Stimulated activated CD4-positive, alpha-beta T cell treated with anti-CD3 and anti-CD28 coated beads, Interleukin-12 subunit alpha, Interleukin-12 subunit beta, amount 100 ng/mL, for 4 hours (primary cell): ENCODE measurements around the gene FN3KRP.
A peak's percentile ranks its signal among the peaks of the same experiment; 100 is the strongest.
"Not testable (repeated sequence)": the region's sequence is repeated elsewhere in the genome, so short reads cannot be mapped to it uniquely, and the experiment has no call there.

Experiments used
- DNase-seq: peaks from one replicate; pipeline ENCODE4 v3.0.0-alpha.2; 2020

Gene FN3KRP

DNA sequence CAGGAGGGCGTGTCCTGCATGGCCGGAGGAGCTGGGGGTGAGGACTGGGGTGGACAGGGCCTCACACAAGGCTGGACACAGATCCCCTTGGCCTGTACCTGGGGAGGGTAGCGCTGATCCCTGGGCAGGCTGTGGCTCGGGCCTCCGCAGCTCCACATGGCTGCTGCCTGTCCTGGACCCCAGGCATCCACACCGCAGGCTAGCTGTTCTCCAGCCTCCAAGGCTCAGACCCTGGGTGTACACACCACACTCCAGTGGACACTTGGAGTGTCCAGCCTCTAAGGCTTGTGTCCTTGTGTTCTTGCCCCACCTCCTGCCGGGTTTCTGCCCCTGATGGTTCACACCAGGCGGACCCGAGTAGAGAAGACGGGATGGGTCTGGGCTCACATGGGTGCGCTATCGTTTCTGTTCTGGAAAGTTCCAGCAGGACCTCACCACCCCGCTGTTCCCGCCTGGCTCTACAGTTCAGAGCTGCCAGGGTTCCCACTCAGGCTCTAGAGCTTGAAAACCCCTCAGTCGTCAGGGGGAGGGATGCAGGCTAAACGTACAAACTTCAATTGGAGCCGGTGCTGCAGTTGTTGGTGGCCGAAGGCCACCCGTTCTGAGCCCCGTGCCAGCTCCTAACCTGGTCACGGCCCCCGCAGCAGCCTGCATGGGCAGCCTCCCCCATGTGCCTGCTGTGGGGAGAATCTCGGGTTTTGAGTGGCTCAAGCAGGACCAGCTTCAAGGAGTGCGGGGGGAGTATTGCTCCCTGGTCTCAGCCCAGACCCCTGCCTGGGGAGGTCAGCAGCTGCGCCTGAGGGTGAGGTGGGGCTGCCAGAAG is 6.6 kb upstream of the FN3KRP start:
- DNase-seq = no peak

GRCh38 chr17:82710499-82711232 is 5.8 kb upstream of the FN3KRP start:
- DNase-seq = no peak

- DNase-seq = no peak
These were observed 3.3 kb upstream of the FN3KRP start for GRCh38 chr17:82713071-82713723.

GRCh38 chr17:82718986-82719685 is 2.6 kb downstream of the FN3KRP start:
- DNase-seq = no peak

DNA sequence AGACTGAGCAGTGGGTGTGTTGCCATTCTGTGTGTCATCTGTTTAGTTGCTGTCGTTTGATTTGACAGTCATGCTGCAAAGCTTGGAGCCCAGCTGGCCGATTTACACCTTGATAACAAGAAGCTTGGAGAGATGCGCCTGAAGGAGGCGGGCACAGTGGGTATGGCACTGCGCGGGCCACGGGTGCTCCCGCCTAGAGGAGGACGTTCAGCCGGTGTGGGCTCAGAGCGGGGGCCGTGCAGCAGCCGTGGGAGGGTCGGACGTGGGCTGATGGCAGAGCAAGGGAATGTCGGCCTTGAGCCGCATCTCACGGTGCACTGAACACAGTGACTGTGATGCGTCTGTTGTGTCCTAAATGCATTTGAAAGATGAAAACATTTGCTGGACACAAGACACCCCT is 3.7 kb downstream of the FN3KRP start:
- no peak for DNase-seq

- DNase-seq = no peak
These were observed 6.0 kb downstream of the FN3KRP start for GRCh38 chr17:82722341-82723013.

DNA sequence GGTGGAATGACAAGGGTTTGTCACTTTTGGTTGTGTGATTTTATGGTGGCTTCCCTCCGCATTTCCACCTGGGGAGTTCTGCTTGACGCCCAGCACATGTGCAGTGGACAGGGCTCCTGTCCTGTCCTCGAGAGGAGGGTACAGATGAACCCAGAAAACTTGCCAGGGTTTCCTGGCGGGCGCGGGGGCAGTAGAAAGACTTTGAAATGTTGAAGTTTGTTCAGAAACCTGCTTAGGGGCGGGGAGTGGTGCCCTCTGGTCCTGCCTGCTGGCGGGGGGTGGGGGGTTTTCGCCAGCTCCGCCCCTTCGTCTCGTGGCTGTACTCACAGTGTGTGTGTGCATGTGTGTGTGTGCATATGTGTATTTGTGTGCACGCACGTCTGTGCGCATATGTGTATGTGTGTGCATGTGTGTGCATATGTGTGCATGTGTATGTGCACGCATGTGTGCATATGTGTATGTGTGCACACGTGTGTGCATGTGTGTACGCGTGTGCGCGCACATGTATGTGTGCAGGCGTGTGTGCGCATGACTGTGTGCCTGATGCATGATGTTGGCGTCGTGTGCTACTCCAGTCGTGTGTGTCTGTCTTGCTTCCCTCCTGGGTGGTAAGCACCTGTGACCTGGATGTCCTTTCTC is 6.8 kb downstream of the FN3KRP start:
- no peak for DNase-seq

DNA sequence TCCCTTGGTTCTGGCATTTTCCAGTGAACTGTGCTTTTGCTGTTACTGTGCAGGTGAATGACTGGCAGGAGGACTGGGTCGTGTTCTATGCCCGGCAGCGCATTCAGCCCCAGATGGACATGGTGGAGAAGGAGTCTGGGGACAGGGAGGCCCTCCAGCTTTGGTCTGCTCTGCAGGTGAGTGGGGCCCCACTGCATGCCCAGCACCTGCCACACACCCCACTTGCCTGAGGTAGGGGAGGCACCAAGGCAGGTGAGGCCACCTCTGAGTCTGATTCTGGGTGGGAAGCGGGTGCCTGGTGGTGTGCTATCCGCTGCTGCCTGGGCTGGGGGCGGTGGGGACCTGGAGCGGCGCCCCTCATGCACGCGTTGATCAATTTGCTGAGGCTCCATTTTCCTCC is 9.9 kb downstream of the FN3KRP start:
- no peak for DNase-seq

- DNase-seq = no peak
These were observed 13.2 kb downstream of the FN3KRP start for GRCh38 chr17:82729479-82730260.

GRCh38 chr17:82732118-82732743 is 15.7 kb downstream of the FN3KRP start:
- DNase-seq = no peak

- peak; percentile 39 for DNase-seq
These were observed 18.7 kb downstream of the FN3KRP start, which contains the start of gene FN3K for GRCh38 chr17:82734987-82735866. Gene FN3K (plus strand): TSS chr17:82735615. CDS start chr17:82735637, 22 bp downstream.

DNA sequence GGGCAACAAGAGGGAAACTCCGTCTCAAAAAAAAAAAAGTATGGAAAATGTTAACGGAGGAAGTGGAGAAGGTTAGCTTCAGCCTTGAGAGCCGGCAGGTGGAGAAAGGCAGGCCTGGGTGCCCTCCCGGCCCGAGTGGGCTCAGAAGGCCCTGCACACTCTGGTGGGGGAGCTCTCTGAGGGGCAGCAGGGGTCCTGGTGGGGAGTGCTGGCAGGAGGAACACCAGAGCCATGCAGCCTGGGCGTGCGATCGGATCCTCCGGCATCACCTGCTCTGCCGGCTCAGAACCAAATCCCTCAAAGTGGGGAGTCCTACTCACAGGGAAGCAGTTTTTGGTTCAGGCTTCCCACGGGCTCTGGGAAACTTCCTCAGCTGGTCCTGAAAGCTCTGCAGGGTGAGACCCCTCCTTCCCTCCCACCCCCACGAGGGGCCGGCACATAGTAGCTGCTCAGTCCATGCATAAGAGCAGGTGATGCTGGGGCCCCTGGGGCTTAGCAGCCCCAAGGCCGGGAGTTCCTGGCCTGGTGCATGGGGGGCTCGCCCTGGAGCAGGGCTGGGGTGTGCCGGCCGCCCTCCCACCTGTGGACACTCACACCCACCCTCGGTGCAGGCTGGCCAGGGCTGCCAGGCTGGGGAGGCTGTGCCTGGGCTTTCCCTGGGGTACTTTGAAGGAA is 20.1 kb downstream of the FN3KRP start:
- DNase-seq = no peak

GRCh38 chr17:82737967-82738877 is 21.7 kb downstream of the FN3KRP start:
- DNase-seq = no peak

- no peak for DNase-seq
These were observed 24.6 kb downstream of the FN3KRP start for GRCh38 chr17:82740906-82741759.

DNA sequence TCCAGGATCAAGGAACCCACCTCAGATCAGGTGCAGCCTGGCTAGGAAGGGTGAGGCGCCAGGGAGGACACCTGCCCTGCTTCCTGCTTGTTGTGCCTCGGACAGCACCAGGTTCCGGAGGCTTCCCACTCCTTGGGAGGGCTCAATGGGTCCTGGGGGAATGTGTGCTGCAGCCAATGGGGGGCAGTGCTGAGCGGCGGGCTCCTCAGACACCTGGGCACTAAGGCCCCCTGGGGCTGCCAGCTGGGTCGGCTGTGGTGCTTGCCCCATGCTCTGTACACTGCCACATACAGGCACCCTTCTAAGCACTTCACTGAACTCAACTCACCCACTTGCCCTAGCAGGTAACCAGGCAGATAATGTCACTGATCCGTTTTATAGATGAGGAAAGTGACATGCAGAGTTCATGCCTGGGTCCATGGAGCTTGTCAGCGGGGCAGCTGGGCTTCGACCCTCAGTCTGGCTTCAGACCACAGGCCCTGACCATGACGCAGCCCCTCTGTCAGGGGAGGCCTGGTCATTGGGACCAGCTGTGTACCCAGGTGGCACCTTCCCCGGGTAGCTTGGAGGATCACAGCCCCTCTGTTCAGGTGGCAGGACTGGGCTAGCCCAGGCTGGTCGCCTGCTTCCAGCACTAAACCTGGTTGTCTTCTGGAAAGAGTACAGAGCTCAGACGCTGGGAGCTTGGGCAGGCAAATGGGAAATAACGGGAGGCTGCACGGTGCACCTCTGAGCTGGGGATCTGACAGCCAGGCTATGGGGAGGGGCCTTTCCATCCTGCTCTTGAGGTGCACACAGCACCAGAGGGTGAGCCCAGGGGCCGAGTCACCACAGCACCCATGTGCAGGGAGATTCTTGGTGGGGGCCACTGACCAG is 27.1 kb downstream of the FN3KRP start:
- DNase-seq = no peak

DNA sequence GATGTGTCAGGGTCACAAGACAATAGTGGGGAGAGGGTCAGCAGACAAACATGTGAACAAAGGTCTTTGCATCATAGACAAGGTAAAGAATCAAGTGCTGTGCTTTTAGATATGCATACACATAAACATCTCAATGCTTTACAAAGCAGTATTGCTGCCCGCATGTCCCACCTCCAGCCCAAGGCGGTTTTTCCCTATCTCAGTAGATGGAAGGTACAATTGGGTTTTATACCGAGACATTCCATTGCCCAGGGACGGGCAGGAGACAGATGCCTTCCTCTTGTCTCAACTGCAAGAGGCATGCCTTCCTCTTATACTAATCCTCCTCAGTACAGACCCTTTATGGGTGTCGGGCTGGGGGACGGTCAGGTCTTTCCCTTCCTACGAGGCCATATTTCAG is 28.2 kb downstream of the FN3KRP start:
- DNase-seq = not testable (repeated sequence)
